Measurements from ENCODE around the gene KCTD2.

KCTD2 gene

DNA sequence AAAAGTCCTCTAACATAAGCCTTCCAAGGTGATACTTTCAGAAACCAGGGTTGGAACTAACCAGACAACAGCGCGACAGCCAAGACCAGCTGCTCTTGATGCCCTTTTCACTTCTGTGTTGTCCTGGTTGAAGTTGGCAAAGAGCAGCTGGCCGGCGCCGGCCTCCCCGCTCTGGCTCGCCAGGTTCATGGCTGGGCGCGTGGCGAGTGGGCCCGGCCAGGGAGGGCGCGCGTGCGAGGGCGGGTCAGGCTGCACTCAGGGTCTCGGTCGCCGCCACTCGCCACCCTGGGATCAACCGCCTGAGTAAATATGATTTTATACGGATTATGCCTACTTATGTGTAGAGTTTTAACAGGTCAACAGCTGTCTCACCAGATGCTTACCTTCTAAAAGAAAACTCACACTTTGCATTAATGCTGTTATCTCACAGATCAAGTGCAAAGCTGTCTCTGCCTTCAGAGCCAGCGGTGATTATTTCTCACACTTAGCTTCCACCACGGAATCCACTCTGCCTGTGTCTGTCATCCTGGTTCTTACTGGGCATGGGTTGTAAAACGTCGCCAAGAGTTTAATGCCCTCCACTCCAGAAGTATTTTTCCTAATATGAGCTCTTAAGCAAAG is 13.5 kb downstream of the KCTD2 start:
- H3K4me1 ChIP-seq (ENCODE audit: control insufficient read depth, insufficient read depth, low read length), result no peaks in the 10 kb centered on the region
- H3K9ac ChIP-seq (ENCODE audit: low read length), result no peak overlapping the region
- peaks cover 81% of the 10 kb centered on the region for H3K36me3 ChIP-seq (ENCODE audit: control insufficient read depth, insufficient read depth, low read length)
- H3K27me3 ChIP-seq (ENCODE audit: control insufficient read depth, insufficient read depth, low read length), result no peaks in the 10 kb centered on the region
- H3K9me3 ChIP-seq (ENCODE audit: control insufficient read depth, insufficient read depth, low read depth, low read length), result no peaks in the 10 kb centered on the region
- no peak overlapping the region for H3K4me3 ChIP-seq (ENCODE audit: low read depth, low read length)
- H3K27ac ChIP-seq (ENCODE audit: low read depth, low read length), result no peak overlapping the region

- H3K9me3 ChIP-seq (ENCODE audit: control insufficient read depth, insufficient read depth, low read depth, low read length), result no peaks in the 10 kb centered on the region
- H3K36me3 ChIP-seq (ENCODE audit: control insufficient read depth, insufficient read depth, low read length), result peaks cover 79% of the 10 kb centered on the region
- H3K27me3 ChIP-seq (ENCODE audit: control insufficient read depth, insufficient read depth, low read length), result no peaks in the 10 kb centered on the region
Observed at GRCh38 chr17:75061055-75061438, 14.0 kb downstream of the KCTD2 start.

DNA sequence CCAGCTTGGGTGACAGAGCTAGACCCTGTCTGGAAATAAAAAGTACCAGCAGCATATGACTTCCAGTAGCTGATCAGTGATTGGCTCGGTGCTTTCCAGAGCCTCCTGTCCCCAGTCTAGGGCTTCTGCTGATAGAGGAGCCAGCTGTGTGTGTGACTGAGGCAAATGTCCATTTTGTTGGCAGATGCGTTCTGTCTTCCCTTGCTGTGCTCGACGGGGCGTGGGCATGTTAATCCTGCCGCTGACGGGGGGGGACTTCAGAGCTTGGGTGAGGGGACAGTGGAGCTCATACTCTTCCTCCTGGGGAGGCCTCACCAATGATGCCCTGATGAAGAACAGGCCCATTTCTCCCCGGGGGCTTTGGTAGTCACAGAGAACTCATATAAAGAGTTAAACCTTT is 14.6 kb downstream of the KCTD2 start:
- H3K4me1 ChIP-seq (ENCODE audit: control insufficient read depth, insufficient read depth, low read length), result no peaks in the 10 kb centered on the region

More at GRCh38 chr17:75061055-75061438, 14.0 kb downstream of the KCTD2 start:
- Histone ChIP-seq H3K4me1 (ENCODE audit: control insufficient read depth, insufficient read depth, low read length) (no peaks in the 10 kb centered on the region), H3K4me3 (ENCODE audit: low read depth, low read length) (no peak overlapping the region), H3K27ac (ENCODE audit: low read depth, low read length) (no peak overlapping the region), H3K9ac (ENCODE audit: low read length) (no peak overlapping the region)

DNA sequence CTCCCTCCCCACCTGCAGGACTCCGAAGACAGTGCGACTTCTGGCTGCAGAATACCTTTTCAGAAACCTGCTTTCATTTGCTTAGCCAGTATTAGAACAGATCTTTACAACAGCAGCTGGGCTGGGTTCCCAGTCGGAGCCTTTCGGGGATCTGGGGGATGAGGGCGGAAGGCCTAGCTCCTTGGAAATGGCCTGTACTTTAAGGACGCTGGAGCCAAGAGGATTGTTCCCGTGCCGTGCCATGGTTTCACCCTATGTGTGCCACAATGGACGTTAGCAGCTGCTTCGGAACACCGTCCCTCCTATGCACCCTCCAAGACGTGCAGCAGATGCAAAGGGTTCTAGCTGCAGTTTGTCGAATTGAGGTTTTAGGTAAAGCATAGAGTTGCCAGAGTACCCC is 16.2 kb downstream of the KCTD2 start:
- Histone ChIP-seq H3K9me3 (ENCODE audit: control insufficient read depth, insufficient read depth, low read depth, low read length) (no peaks in the 10 kb centered on the region), H3K36me3 (ENCODE audit: control insufficient read depth, insufficient read depth, low read length) (peaks cover 66% of the 10 kb centered on the region), H3K4me1 (ENCODE audit: control insufficient read depth, insufficient read depth, low read length) (no peaks in the 10 kb centered on the region), H3K27ac (ENCODE audit: low read depth, low read length) (no peak overlapping the region), H3K4me3 (ENCODE audit: low read depth, low read length) (no peak overlapping the region), H3K9ac (ENCODE audit: low read length) (no peak overlapping the region), H3K27me3 (ENCODE audit: control insufficient read depth, insufficient read depth, low read length) (no peaks in the 10 kb centered on the region)

More for the DNA sequence above, 14.6 kb downstream of the KCTD2 start:
- H3K27ac ChIP-seq (ENCODE audit: low read depth, low read length), result no peak overlapping the region
- H3K4me3 ChIP-seq (ENCODE audit: low read depth, low read length), result no peak overlapping the region
- no peaks in the 10 kb centered on the region for H3K27me3 ChIP-seq (ENCODE audit: control insufficient read depth, insufficient read depth, low read length)
- no peaks in the 10 kb centered on the region for H3K9me3 ChIP-seq (ENCODE audit: control insufficient read depth, insufficient read depth, low read depth, low read length)
- peaks cover 73% of the 10 kb centered on the region for H3K36me3 ChIP-seq (ENCODE audit: control insufficient read depth, insufficient read depth, low read length)
- H3K9ac ChIP-seq (ENCODE audit: low read length), result no peak overlapping the region

DNA sequence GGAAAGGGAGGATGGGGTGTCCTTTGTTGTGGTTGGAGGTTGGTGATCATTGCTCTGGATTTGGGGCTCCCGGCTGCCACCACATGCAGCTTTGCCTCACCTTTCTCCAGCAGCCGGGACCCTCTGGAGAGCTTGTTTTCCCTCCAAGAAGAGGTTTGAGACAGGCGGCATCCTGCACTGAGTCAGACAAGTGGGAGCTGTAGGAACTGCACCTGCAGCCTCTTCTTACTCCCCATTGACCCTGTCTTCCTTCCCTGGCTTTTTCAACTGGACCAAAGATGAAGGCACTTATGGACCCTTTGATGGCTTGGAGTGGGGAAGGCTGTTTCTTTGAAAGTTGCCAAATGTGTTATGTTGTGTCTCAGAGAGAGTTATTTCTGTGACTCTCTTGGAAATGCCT is 16.6 kb downstream of the KCTD2 start:
- Histone ChIP-seq H3K4me1 (ENCODE audit: control insufficient read depth, insufficient read depth, low read length) (no peaks in the 10 kb centered on the region), H3K9me3 (ENCODE audit: control insufficient read depth, insufficient read depth, low read depth, low read length) (no peaks in the 10 kb centered on the region), H3K9ac (ENCODE audit: low read length) (no peak overlapping the region), H3K27ac (ENCODE audit: low read depth, low read length) (no peak overlapping the region), H3K4me3 (ENCODE audit: low read depth, low read length) (no peak overlapping the region), H3K36me3 (ENCODE audit: control insufficient read depth, insufficient read depth, low read length) (peaks cover 66% of the 10 kb centered on the region), H3K27me3 (ENCODE audit: control insufficient read depth, insufficient read depth, low read length) (no peaks in the 10 kb centered on the region)

DNA sequence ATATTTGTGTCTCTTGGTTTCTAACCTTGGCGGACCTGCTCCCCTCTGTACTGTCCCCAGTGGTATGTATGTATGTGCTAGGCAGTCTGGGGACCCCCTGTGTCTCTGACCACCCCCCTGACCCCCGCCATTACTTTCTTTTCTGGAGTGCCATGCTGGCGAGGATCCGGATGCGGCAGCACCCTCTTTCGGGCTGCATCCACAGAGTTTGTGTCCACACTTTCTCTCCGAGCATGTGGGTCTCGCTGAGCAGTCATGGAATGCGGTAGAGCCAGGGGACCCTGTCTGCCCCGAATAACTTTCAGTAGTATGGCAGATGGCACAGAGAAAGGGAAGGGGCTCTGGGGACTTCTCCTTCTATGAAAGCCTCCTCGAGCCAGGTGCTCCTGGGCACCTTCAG is 17.0 kb downstream of the KCTD2 start:
- Histone ChIP-seq H3K9me3 (ENCODE audit: control insufficient read depth, insufficient read depth, low read depth, low read length) (no peaks in the 10 kb centered on the region), H3K9ac (ENCODE audit: low read length) (no peak overlapping the region), H3K4me3 (ENCODE audit: low read depth, low read length) (no peak overlapping the region), H3K4me1 (ENCODE audit: control insufficient read depth, insufficient read depth, low read length) (no peaks in the 10 kb centered on the region), H3K27me3 (ENCODE audit: control insufficient read depth, insufficient read depth, low read length) (no peaks in the 10 kb centered on the region), H3K27ac (ENCODE audit: low read depth, low read length) (no peak overlapping the region), H3K36me3 (ENCODE audit: control insufficient read depth, insufficient read depth, low read length) (peaks cover 66% of the 10 kb centered on the region)

DNA sequence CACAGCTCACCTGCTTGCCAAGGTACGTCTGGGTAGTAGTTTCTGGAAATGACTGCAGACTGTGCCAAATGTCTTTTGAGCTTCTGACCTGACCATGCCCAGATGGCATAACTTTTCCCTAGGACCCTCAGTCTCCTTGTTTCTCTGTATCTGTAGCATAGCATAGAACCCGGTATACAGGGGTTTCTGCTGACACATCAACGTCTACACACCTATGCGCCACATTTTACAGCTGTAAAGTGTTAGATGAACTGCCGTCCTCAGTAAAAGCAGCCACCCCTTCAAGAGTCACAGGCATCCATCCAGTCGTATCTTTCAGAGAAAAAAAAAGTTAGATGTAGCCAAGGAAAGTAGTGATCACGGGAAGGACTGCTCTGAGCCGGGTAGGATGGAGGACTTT is 17.4 kb downstream of the KCTD2 start:
- Histone ChIP-seq H3K9ac (ENCODE audit: low read length) (no peak overlapping the region), H3K27ac (ENCODE audit: low read depth, low read length) (no peak overlapping the region), H3K27me3 (ENCODE audit: control insufficient read depth, insufficient read depth, low read length) (no peaks in the 10 kb centered on the region), H3K36me3 (ENCODE audit: control insufficient read depth, insufficient read depth, low read length) (peaks cover 62% of the 10 kb centered on the region), H3K4me1 (ENCODE audit: control insufficient read depth, insufficient read depth, low read length) (no peaks in the 10 kb centered on the region), H3K4me3 (ENCODE audit: low read depth, low read length) (no peak overlapping the region), H3K9me3 (ENCODE audit: control insufficient read depth, insufficient read depth, low read depth, low read length) (no peaks in the 10 kb centered on the region)

DNA sequence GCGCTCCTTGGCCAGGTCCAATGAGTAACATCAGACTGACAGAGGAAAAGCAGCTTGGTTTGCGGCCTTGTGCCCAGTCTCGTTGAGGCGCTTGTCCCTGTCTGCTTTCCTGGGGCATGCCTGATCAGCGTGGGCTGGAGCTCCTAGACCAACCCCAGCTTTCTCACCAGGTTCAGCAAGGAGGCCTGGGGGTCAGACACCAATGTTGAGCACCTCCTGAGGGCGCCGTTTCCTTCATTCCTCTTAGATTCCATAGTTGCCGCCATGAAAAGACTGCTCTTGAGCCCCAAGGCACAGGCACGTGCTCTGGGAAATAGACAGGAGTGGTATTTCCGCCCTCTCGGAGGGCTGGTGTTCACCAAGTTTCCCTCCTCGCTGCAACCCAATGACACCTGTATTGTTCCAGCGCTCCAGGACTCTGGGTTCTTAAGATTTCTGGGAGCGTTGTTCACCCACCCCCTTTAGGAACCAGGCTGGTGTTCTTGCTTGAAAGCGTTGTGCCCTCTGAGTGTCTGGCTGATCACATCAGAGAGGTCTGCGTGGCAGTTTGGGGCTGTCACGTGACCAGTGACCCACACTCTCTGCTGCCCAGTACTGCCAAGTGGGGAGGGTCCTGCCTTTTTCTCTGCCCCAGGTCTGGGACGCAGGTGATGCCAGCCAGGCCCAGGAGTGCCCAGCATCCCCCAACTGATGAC is 18.0 kb downstream of the KCTD2 start:
- Histone ChIP-seq H3K27ac (ENCODE audit: low read depth, low read length) (no peak overlapping the region), H3K4me1 (ENCODE audit: control insufficient read depth, insufficient read depth, low read length) (no peaks in the 10 kb centered on the region)

DNA sequence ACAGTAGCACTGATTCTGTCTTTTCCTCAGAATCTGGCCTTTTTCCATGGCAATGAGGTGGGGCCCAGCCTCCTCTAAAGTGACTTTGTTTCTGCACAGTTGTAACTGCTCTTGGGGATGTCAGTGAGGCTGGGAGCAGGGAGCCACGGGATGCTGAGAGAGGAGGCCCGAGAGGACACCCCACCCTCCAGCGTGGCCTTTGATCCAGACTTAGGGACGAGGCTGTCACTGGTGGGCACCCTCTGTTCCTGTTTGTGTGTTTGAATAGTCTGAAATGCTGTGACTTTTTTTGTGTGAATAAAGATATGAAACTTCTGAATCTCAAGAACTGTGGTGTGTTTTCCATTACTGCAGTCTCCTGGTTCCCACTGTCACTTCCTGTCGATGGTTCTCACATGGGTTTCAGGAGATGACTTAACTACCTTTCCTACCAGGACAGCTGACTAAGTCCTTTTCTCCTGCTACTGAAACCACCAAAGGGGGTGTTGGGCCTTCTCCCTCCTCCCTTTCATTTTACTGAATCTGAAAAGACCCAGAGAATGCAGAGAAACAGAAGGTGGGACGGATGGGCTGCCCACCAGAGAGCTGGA is 18.6 kb downstream of the KCTD2 start:
- Histone ChIP-seq H3K9me3 (ENCODE audit: control insufficient read depth, insufficient read depth, low read depth, low read length) (no peaks in the 10 kb centered on the region), H3K36me3 (ENCODE audit: control insufficient read depth, insufficient read depth, low read length) (peaks cover 50% of the 10 kb centered on the region), H3K4me3 (ENCODE audit: low read depth, low read length) (no peak overlapping the region), H3K4me1 (ENCODE audit: control insufficient read depth, insufficient read depth, low read length) (no peaks in the 10 kb centered on the region), H3K27ac (ENCODE audit: low read depth, low read length) (no peak overlapping the region), H3K9ac (ENCODE audit: low read length) (no peak overlapping the region), H3K27me3 (ENCODE audit: control insufficient read depth, insufficient read depth, low read length) (no peaks in the 10 kb centered on the region)

More for the DNA sequence above, 18.0 kb downstream of the KCTD2 start:
- H3K27me3 ChIP-seq (ENCODE audit: control insufficient read depth, insufficient read depth, low read length), result no peaks in the 10 kb centered on the region
- H3K9ac ChIP-seq (ENCODE audit: low read length), result no peak overlapping the region
- peaks cover 56% of the 10 kb centered on the region for H3K36me3 ChIP-seq (ENCODE audit: control insufficient read depth, insufficient read depth, low read length)
- no peak overlapping the region for H3K4me3 ChIP-seq (ENCODE audit: low read depth, low read length)
- no peaks in the 10 kb centered on the region for H3K9me3 ChIP-seq (ENCODE audit: control insufficient read depth, insufficient read depth, low read depth, low read length)

DNA sequence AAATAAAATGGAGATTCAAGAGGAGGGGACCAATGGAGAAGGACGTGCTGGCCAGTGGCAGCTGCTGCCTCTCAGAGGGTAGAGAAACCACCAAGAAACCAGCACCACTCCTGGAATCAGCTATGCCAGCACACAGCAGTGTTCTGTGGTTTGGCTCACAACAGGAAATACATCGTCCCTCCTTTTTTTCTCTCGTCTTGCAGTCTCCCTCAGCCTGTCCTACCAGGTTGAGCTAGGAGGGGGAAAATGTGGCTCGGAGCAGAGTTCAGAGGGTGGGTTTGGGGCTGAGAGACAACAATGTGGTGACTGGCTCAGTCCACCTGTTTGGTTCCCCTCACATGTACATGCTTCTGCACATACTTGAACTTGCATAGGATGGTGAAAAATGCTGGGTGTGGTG is 20.8 kb downstream of the KCTD2 start:
- H3K9me3 ChIP-seq (ENCODE audit: control insufficient read depth, insufficient read depth, low read depth, low read length), result no peaks in the 10 kb centered on the region
- H3K36me3 ChIP-seq (ENCODE audit: control insufficient read depth, insufficient read depth, low read length), result peaks cover 28% of the 10 kb centered on the region

DNA sequence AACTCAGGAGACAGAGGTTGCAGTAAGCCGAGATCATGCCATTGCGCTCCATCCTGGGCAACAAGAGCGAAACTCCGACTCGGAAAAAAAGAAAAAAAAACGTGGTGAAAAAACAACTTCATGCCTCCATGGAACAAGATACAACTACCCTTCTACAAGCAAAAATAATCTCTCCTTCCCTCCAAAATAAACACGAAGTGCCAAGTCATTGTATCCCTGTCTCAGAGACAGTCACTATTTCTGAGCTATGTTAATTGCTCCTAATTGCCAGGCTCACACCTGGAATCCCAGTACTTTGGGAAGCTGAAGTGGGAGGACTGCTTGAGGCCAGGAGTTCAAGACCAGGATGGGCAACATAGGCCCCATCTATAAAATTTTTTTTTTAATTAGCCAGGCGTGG is 21.7 kb downstream of the KCTD2 start:
- no peak overlapping the region for H3K4me3 ChIP-seq (ENCODE audit: low read depth, low read length)
- H3K4me1 ChIP-seq (ENCODE audit: control insufficient read depth, insufficient read depth, low read length), result no peaks in the 10 kb centered on the region
- H3K36me3 ChIP-seq (ENCODE audit: control insufficient read depth, insufficient read depth, low read length), result peaks cover 19% of the 10 kb centered on the region
- no peak overlapping the region for H3K27ac ChIP-seq (ENCODE audit: low read depth, low read length)
- H3K9me3 ChIP-seq (ENCODE audit: control insufficient read depth, insufficient read depth, low read depth, low read length), result no peaks in the 10 kb centered on the region
- H3K27me3 ChIP-seq (ENCODE audit: control insufficient read depth, insufficient read depth, low read length), result no peaks in the 10 kb centered on the region
- H3K9ac ChIP-seq (ENCODE audit: low read length), result no peak overlapping the region

More for the DNA sequence above, 20.8 kb downstream of the KCTD2 start:
- no peak overlapping the region for H3K4me3 ChIP-seq (ENCODE audit: low read depth, low read length)
- no peak overlapping the region for H3K27ac ChIP-seq (ENCODE audit: low read depth, low read length)
- H3K4me1 ChIP-seq (ENCODE audit: control insufficient read depth, insufficient read depth, low read length), result no peaks in the 10 kb centered on the region
- H3K9ac ChIP-seq (ENCODE audit: low read length), result no peak overlapping the region
- H3K27me3 ChIP-seq (ENCODE audit: control insufficient read depth, insufficient read depth, low read length), result no peaks in the 10 kb centered on the region
